ENCODE measurements around the gene ANKRD34C. TPM values are rescaled to one million over a fixed set of nuclear protein-coding genes. Genes with fewer than 3 reads are reported as not detected.

ANKRD34C gene
- total RNA-seq, 1 donor from 2014 or later: not detected

GRCh38 chr15:79310985-79311900 lies 28.7 kb downstream of the ANKRD34C start, which contains the start of gene TMED3:
Gene TMED3 (plus strand): TSS chr15:79311112. CDS start chr15:79311250, 138 bp downstream.
- peak within 1 kb of the TSS in 1 of 2 donors; percentile 9 for H3K27ac ChIP-seq
- no peaks in the 10 kb centered on the region for H3K9me3 ChIP-seq
- peaks cover 17 to 26% of the 10 kb centered on the region in 2 donors for H3K36me3 ChIP-seq
- peak in 1 of 2 donors; percentile 78 for DNase-seq (ENCODE audit: low spot score in 2 of 2)
- peaks cover 0 to 2% of the 10 kb centered on the region in 2 donors for H3K4me1 ChIP-seq
- intact Hi-C loops (cut with DNase I): no loop called here
- TF ChIP-seq CTCF (IDR thresholded peaks at IDR 0.05): no peak
- peak within 1 kb of the TSS; percentile 60 to 78 for H3K4me3 ChIP-seq
- H3K27me3 ChIP-seq: no peaks in the 10 kb centered on the region

GRCh38 chr15:79311901-79312553 lies 29.5 kb downstream of the ANKRD34C start:
- no peaks in the 10 kb centered on the region for H3K9me3 ChIP-seq
- H3K27ac ChIP-seq: no peak overlapping the region
- peak overlapping the region; percentile 60 to 78 for H3K4me3 ChIP-seq
- H3K4me1 ChIP-seq: peaks cover 0 to 2% of the 10 kb centered on the region in 2 donors
- no peak for TF ChIP-seq CTCF (IDR thresholded peaks at IDR 0.05)
- no peak for DNase-seq (ENCODE audit: low spot score in 2 of 2)
- no peaks in the 10 kb centered on the region for H3K27me3 ChIP-seq
- H3K36me3 ChIP-seq: peaks cover 20 to 34% of the 10 kb centered on the region in 2 donors
- intact Hi-C loops (cut with DNase I): no loop called here

- Histone ChIP-seq H3K9me3 (no peaks in the 10 kb centered on the region), H3K27ac (no peak overlapping the region), H3K4me1 (peaks cover 0 to 2% of the 10 kb centered on the region in 2 donors), H3K36me3 (peaks cover 28 to 50% of the 10 kb centered on the region in 2 donors), H3K27me3 (no peaks in the 10 kb centered on the region), H3K4me3 (no peak overlapping the region)
- intact Hi-C loops (cut with DNase I): no loop called here
- TF ChIP-seq CTCF (IDR thresholded peaks at IDR 0.05): no peak
- no peak for DNase-seq (ENCODE audit: low spot score in 2 of 2)
Measured at GRCh38 chr15:79314186-79314585, 31.7 kb downstream of the ANKRD34C start.

GRCh38 chr15:79314811-79315210 lies 32.3 kb downstream of the ANKRD34C start:
- H3K27me3 ChIP-seq: no peaks in the 10 kb centered on the region
- H3K4me3 ChIP-seq: no peak overlapping the region
- intact Hi-C loops (cut with DNase I): no loop called here
- TF ChIP-seq CTCF (IDR thresholded peaks at IDR 0.05): no peak
- no peak overlapping the region for H3K27ac ChIP-seq
- H3K9me3 ChIP-seq: no peaks in the 10 kb centered on the region
- H3K36me3 ChIP-seq: peaks cover 28 to 55% of the 10 kb centered on the region in 2 donors
- DNase-seq (ENCODE audit: low spot score in 2 of 2): no peak
- H3K4me1 ChIP-seq: peaks cover 0 to 2% of the 10 kb centered on the region in 2 donors

GRCh38 chr15:79315623-79316328 lies 33.3 kb downstream of the ANKRD34C start:
- Histone ChIP-seq H3K27me3 (no peaks in the 10 kb centered on the region), H3K36me3 (peaks cover 29 to 55% of the 10 kb centered on the region in 2 donors), H3K27ac (no peak overlapping the region), H3K9me3 (no peaks in the 10 kb centered on the region), H3K4me3 (no peak overlapping the region), H3K4me1 (peaks cover 0 to 2% of the 10 kb centered on the region in 2 donors)
- intact Hi-C loops (cut with DNase I): no loop called here
- no peak for DNase-seq (ENCODE audit: low spot score in 2 of 2)
- no peak for TF ChIP-seq CTCF (IDR thresholded peaks at IDR 0.05)
